ENCODE measurements around the gene EIPR1. TPM values are rescaled to one million over a fixed set of nuclear protein-coding genes. Genes with fewer than 3 reads are reported as not detected.

The EIPR1 gene
- total RNA-seq, 2 experiments from 2014 or later = 33.6 to 35.1 TPM

DNA sequence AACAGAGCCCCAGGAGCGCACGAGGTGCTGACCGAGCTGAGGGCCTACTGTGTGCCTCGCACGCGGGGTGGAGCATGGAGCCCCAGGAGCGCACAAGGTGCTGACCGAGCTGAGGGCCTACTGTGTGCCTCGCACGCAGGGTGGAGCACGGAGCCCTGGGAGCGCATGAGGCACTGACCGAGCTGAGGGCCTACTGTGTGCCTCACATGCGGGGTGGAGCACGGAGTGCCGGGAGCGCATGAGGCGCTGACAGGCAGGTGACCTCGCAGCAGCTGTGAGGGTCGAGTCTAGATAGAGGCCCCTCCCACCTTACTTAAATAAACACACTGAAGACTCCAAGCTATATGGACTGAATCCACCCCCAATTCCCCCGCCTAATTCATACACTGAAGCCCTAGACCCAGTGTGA is 60.3 kb downstream of the EIPR1 start:
- intact Hi-C loops (cut with micrococcal nuclease) = no loop called here
- H3K9me3 Mint-ChIP-seq = no peaks in the 10 kb centered on the region
- no peak overlapping the region for H3K4me3 Mint-ChIP-seq
- H3K4me1 Mint-ChIP-seq (ENCODE audit: low read depth) = peaks cover 6% of the 10 kb centered on the region
- no peak overlapping the region for H3K27ac Mint-ChIP-seq
- CTCF ChIA-PET = interaction anchor here (0.6 kb wide), 1 partner anchor 62 kb away, joined by 4 read pairs; the partner anchor contains the start of gene TRAPPC12
- DNase-seq = no peak
- no peaks in the 10 kb centered on the region for H3K27me3 Mint-ChIP-seq (ENCODE audit: low read depth)
- H3K36me3 Mint-ChIP-seq (ENCODE audit: low read depth) = peaks cover 11% of the 10 kb centered on the region

- Mint-ChIP-seq H3K9me3 (no peaks in the 10 kb centered on the region), H3K27me3 (ENCODE audit: low read depth) (no peaks in the 10 kb centered on the region), H3K36me3 (ENCODE audit: low read depth) (peaks cover 8% of the 10 kb centered on the region), H3K4me1 (ENCODE audit: low read depth) (peaks cover 6% of the 10 kb centered on the region), H3K27ac (no peak overlapping the region), H3K4me3 (no peak overlapping the region)
- intact Hi-C loops (cut with micrococcal nuclease) = no loop called here
- DNase-seq = no peak
- CTCF ChIA-PET = interaction anchor here (0.6 kb wide), 1 partner anchor 63 kb away, joined by 4 read pairs; the partner anchor contains the start of gene TRAPPC12
Measured at GRCh38 chr2:3316456-3317276, 61.0 kb downstream of the EIPR1 start.

DNA sequence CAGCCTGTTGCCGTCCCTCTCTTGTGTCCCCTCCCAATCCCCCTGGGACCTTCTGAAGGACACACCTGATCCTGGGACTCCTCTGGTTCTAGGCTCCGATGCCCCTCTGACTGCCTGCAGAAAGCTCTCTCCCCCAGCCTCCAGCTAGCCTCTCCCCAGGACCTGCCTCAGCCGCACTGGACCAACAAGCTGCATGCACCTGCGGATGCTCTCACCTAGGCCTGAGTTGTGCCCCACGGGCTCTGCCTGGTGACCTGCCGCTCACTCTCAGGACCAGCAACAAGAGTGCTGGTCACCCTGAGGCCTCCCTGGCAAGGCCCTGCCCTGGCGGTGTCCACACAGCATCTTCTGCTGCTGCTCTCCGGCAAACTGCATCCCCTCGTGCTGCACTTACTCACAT is 63.0 kb downstream of the EIPR1 start:
- intact Hi-C loops (cut with micrococcal nuclease) = no loop called here
- no peak overlapping the region for H3K27ac Mint-ChIP-seq
- CTCF ChIA-PET = no interaction called here

DNA sequence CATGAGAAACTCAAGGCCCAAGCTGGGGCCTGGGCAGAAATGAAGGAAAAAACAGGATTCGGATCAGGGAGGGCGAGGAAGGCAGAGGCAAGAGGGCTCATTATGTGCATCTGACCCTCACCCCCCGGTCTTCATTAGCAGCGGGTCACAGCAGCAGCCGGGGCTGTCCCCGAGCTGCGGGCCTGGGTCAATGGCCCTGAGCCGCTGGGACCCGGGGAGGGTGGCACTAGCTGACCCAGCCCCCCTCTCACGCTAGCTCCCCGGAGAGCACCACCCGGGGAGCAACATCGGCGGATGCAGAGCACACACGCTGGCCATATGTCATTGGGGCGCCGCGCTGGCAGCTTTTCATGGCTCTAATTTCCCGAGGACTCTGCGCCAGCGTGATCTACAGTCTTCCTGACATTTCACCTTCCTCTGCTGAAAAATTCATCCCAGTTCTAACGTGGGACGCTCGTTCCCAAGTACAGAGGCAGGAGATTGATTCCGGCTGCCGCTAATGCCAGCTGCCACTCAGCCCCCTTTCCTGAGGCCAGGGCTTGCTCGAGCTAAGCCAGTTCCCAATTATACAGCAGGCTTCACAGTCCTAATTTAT is 63.7 kb downstream of the EIPR1 start:
- H3K27ac Mint-ChIP-seq = no peak overlapping the region
- no peaks in the 10 kb centered on the region for H3K9me3 Mint-ChIP-seq
- H3K4me1 Mint-ChIP-seq (ENCODE audit: low read depth) = peaks cover 6% of the 10 kb centered on the region
- intact Hi-C loops (cut with micrococcal nuclease) = no loop called here
- DNase-seq = no peak
- no peaks in the 10 kb centered on the region for H3K27me3 Mint-ChIP-seq (ENCODE audit: low read depth)
- H3K4me3 Mint-ChIP-seq = no peak overlapping the region
- CTCF ChIA-PET = interaction anchor here (0.6 kb wide), 1 partner anchor 117 kb away, joined by 4 read pairs; no protein-coding TSS in a partner anchor
- peaks cover 2% of the 10 kb centered on the region for H3K36me3 Mint-ChIP-seq (ENCODE audit: low read depth)

More for the DNA sequence above, 63.0 kb downstream of the EIPR1 start:
- Mint-ChIP-seq H3K9me3 (no peaks in the 10 kb centered on the region), H3K4me1 (ENCODE audit: low read depth) (peaks cover 6% of the 10 kb centered on the region), H3K36me3 (ENCODE audit: low read depth) (peaks cover 8% of the 10 kb centered on the region), H3K4me3 (no peak overlapping the region), H3K27me3 (ENCODE audit: low read depth) (no peaks in the 10 kb centered on the region)
- DNase-seq = no peak

DNA sequence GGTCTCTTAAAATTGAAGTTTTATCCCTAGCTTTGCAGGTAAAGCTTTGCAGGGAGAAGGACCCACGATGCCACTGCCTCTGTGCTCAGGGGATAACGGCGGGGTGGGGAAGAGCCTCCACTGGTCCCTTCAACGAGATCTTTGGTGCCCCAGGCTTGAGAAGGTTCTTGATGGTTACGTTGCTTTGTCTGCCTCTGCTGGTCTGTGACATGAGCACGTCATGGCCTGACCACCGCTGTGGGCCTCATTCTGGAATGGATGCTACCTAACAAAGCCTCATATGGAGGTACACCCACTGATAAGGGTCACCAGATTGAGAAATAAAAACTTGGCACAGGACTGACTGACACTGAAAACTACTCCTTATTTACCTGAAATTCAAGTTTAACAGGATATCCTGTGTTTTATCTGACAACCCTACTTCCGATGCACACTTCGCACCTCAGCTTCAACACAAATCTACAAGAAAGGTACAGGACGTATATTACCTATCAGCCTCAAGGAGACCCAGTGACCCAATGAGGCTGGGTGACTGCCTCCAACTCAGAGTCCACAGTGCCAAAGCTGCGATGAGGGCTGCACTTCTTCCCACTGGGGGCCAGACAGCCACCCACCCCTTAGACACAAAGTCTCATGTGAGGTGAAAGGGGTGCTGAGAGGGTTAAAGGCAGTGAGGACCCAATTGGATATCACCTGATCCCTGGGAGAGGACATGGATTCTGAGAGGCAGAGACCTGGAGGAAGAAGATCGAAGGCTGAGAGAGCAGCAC is 64.9 kb downstream of the EIPR1 start:
- Mint-ChIP-seq H3K4me1 (ENCODE audit: low read depth) (peaks cover 6% of the 10 kb centered on the region), H3K27me3 (ENCODE audit: low read depth) (no peaks in the 10 kb centered on the region), H3K36me3 (ENCODE audit: low read depth) (peaks cover 1% of the 10 kb centered on the region), H3K4me3 (no peak overlapping the region), H3K27ac (no peak overlapping the region), H3K9me3 (no peaks in the 10 kb centered on the region)
- CTCF ChIA-PET = no interaction called here
- no peak for DNase-seq
- intact Hi-C loops (cut with micrococcal nuclease) = no loop called here

GRCh38 chr2:3311601-3312000 is 66.0 kb downstream of the EIPR1 start:
- Mint-ChIP-seq H3K36me3 (ENCODE audit: low read depth) (no peaks in the 10 kb centered on the region), H3K4me3 (no peak overlapping the region), H3K9me3 (no peaks in the 10 kb centered on the region), H3K4me1 (ENCODE audit: low read depth) (peaks cover 6% of the 10 kb centered on the region), H3K27me3 (ENCODE audit: low read depth) (no peaks in the 10 kb centered on the region), H3K27ac (no peak overlapping the region)
- CTCF ChIA-PET = no interaction called here
- intact Hi-C loops (cut with micrococcal nuclease) = no loop called here
- no peak for DNase-seq

DNA sequence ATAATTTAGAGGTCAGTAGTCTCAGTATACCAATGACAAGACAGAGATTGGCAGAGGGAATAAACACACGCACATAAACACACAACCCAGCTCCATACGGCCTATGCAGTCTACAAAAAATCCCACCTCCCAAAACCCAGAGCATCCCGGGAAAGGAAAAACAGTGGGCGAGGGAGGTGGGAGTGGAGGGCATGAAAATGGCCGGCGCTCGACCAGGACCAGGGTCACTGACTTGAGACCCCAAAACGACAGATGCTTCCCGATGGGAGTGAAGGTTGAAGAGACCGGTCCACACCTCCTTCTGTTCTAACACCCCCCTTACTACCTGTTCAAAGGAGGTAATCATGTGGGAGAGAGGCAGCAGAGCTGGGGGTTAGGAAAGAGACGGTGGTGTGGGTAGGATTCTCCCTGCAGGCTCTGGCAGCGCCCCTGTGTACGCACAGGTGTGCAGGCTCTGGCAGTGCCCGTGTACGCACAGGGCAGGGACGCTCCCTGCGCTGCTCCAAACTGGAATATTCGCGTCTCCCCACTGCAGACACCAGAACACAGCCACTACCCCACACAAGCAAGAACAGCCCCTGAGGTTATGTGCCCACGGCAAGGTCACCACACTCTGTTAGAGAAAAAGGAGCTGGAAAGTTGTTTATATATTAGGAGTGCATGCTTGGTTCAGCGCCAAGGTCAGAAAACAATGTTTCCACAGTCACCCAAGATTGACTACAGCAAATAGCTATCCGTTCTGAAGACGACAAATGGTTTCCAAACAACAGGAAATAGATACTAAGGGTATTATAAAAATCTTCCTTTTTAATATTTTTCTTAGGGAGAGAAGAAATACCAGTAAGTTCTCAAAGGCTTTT is 67.9 kb downstream of the EIPR1 start:
- Mint-ChIP-seq H3K4me1 (ENCODE audit: low read depth) (peaks cover 13% of the 10 kb centered on the region), H3K27ac (no peak overlapping the region), H3K27me3 (ENCODE audit: low read depth) (no peaks in the 10 kb centered on the region), H3K4me3 (no peak overlapping the region), H3K36me3 (ENCODE audit: low read depth) (no peaks in the 10 kb centered on the region), H3K9me3 (no peaks in the 10 kb centered on the region)
- CTCF ChIA-PET = no interaction called here
- intact Hi-C loops (cut with micrococcal nuclease) = loop anchor here (10.0 kb wide), 1 partner anchor 1455 kb away; no protein-coding TSS in a partner anchor
- no peak for DNase-seq

DNA sequence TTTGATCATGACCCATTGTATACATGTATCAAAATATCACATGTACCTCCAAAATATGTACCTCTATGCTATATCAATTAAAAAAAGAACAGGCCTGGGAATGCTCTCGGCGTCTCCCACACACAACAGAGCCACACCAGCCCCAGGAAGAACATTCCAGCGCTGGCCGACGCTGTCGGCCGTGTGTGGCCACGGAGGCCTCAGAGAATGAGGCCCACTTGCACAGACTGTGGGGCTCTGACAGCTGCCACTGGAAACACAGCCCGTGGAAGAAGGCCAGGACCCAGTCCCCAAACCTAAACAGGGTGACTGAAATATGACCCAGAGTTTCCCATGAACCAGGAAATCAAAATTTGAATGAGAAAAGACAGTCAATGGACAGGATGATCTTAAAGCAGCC is 69.7 kb downstream of the EIPR1 start:
- Mint-ChIP-seq H3K27me3 (ENCODE audit: low read depth) (no peaks in the 10 kb centered on the region), H3K27ac (no peak overlapping the region), H3K4me3 (no peak overlapping the region), H3K9me3 (no peaks in the 10 kb centered on the region), H3K36me3 (ENCODE audit: low read depth) (peaks cover 2% of the 10 kb centered on the region), H3K4me1 (ENCODE audit: low read depth) (peaks cover 16% of the 10 kb centered on the region)
- no peak for DNase-seq
- intact Hi-C loops (cut with micrococcal nuclease) = loop anchor here (10.0 kb wide), 1 partner anchor 1453 kb away; no protein-coding TSS in a partner anchor
- CTCF ChIA-PET = no interaction called here

- H3K9me3 Mint-ChIP-seq = no peaks in the 10 kb centered on the region
- H3K4me1 Mint-ChIP-seq (ENCODE audit: low read depth) = peaks cover 21% of the 10 kb centered on the region
- no peaks in the 10 kb centered on the region for H3K27me3 Mint-ChIP-seq (ENCODE audit: low read depth)
- peaks cover 8% of the 10 kb centered on the region for H3K36me3 Mint-ChIP-seq (ENCODE audit: low read depth)
- intact Hi-C loops (cut with micrococcal nuclease) = loop anchor here (10.0 kb wide), 1 partner anchor 1452 kb away; no protein-coding TSS in a partner anchor
- H3K4me3 Mint-ChIP-seq = no peak overlapping the region
- CTCF ChIA-PET = no interaction called here
- H3K27ac Mint-ChIP-seq = no peak overlapping the region
- no peak for DNase-seq
Measured at GRCh38 chr2:3307236-3307635, 70.4 kb downstream of the EIPR1 start.

- no peak overlapping the region for H3K4me3 Mint-ChIP-seq
- peaks cover 10% of the 10 kb centered on the region for H3K36me3 Mint-ChIP-seq (ENCODE audit: low read depth)
- no peak overlapping the region for H3K27ac Mint-ChIP-seq
- DNase-seq = no peak
- peaks cover 21% of the 10 kb centered on the region for H3K4me1 Mint-ChIP-seq (ENCODE audit: low read depth)
- intact Hi-C loops (cut with micrococcal nuclease) = loop anchor here (10.0 kb wide), 1 partner anchor 1451 kb away; no protein-coding TSS in a partner anchor
- no peaks in the 10 kb centered on the region for H3K27me3 Mint-ChIP-seq (ENCODE audit: low read depth)
- no peaks in the 10 kb centered on the region for H3K9me3 Mint-ChIP-seq
- CTCF ChIA-PET = no interaction called here
Measured at GRCh38 chr2:3305952-3306351, 71.7 kb downstream of the EIPR1 start.

DNA sequence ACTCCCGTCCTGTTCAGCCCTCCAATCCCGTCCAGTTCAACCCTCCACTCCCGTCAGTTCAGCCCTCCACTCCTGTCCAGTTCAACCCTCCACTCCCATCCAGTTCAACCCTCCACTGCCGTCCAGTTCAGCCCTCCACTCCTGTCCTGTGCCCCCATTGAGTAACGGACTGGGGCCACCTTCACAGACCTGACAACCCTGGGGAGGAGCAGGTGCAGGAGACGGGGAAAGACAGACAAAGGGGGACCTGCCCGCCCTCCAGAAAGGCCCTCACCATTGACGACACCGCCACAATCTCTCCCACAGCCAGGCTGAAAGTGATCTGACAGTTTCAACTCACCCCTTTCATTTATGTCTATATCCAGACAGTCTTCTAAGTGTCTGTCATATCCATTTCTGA is 72.2 kb downstream of the EIPR1 start:
- H3K27ac Mint-ChIP-seq = no peak overlapping the region
- H3K4me3 Mint-ChIP-seq = no peak overlapping the region
- no peaks in the 10 kb centered on the region for H3K27me3 Mint-ChIP-seq (ENCODE audit: low read depth)
- CTCF ChIA-PET = no interaction called here
- H3K4me1 Mint-ChIP-seq (ENCODE audit: low read depth) = peaks cover 21% of the 10 kb centered on the region
- peaks cover 13% of the 10 kb centered on the region for H3K36me3 Mint-ChIP-seq (ENCODE audit: low read depth)
- intact Hi-C loops (cut with micrococcal nuclease) = loop anchor here (10.0 kb wide), 1 partner anchor 1451 kb away; no protein-coding TSS in a partner anchor
- DNase-seq = no peak
- no peaks in the 10 kb centered on the region for H3K9me3 Mint-ChIP-seq
